Suprapubic skin (tissue), 4 donors: ENCODE measurements around the gene ZC3H12C.

ENCODE experiments used
- POLR2A ChIP-seq, 2 donors: fragments of 450-650 bp; IDR thresholded peaks; one replicate each; pipeline ENCODE4 v1.6.1; 2017; ENCODE audit warnings: antibody characterized with exemption in 2 of 2, mild to moderate bottlenecking in 2 of 2, moderate library complexity in 2 of 2
- POLR2AphosphoS5 ChIP-seq, 3 donors: sonication (generic); formaldehyde crosslinking; IDR thresholded peaks; one replicate each; pipeline ENCODE4 v1.6.1; 2017; ENCODE audit warnings: antibody characterized with exemption in 3 of 3
- TF ChIP-seq, protein P1 (sequence below), 2 donors: fragments of 200-600 bp in 1 of 2; fragments of 450-650 bp in 1 of 2; sonication (generic) in 1 of 2; IDR thresholded peaks; one replicate each; pipeline ENCODE4 v1.5.1; 2016 to 2019; ENCODE audit warnings: antibody characterized with exemption in 2 of 2, mild to moderate bottlenecking in 1 of 2, moderate library complexity in 1 of 2

DNA sequence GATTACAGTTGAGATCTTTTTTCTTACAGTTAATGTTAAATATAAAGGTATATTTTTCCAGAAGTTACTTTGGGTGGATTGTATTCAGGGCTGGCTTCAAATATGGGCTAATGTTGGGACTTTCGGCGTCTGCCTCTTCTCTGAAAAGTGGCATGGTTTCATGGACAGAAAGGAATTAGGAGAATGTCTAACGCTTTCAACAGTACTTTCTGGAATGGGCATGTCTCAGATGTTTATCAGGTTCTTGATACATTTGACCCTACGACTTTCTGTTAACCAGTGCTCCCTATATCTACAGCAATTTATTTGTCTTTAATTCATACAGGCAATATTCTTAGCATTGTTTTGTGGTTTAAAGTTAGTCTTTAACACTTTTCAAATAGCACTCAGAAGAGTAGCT, 33.7 kb downstream of the ZC3H12C start:
- TF ChIP-seq, protein P1, sequence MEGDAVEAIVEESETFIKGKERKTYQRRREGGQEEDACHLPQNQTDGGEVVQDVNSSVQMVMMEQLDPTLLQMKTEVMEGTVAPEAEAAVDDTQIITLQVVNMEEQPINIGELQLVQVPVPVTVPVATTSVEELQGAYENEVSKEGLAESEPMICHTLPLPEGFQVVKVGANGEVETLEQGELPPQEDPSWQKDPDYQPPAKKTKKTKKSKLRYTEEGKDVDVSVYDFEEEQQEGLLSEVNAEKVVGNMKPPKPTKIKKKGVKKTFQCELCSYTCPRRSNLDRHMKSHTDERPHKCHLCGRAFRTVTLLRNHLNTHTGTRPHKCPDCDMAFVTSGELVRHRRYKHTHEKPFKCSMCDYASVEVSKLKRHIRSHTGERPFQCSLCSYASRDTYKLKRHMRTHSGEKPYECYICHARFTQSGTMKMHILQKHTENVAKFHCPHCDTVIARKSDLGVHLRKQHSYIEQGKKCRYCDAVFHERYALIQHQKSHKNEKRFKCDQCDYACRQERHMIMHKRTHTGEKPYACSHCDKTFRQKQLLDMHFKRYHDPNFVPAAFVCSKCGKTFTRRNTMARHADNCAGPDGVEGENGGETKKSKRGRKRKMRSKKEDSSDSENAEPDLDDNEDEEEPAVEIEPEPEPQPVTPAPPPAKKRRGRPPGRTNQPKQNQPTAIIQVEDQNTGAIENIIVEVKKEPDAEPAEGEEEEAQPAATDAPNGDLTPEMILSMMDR (IDR thresholded peaks at IDR 0.05), result no peak
- TF ChIP-seq POLR2A (IDR thresholded peaks at IDR 0.05), result no peak
- TF ChIP-seq POLR2AphosphoS5 (IDR thresholded peaks at IDR 0.05), result no peak
